Lower leg skin (tissue), 4 donors: ENCODE measurements around the gene ADAMTS6. TPM values are rescaled to one million over a fixed set of nuclear protein-coding genes. Genes with fewer than 3 reads are reported as not detected.
A peak's percentile ranks its signal among the peaks of the same experiment; 100 is the strongest.

Experiments
- DNase-seq, 2 donors: peaks; one replicate each; pipeline ENCODE4 v3.0.0-alpha.2; 2019; ENCODE audit warnings: low spot score in 2 of 2
- H3K4me3 ChIP-seq: fragments of 200-600 bp; sonication (generic); 2 replicates; pipeline ENCODE4 v1.5.1; 2017; ENCODE audit warnings: mild to moderate bottlenecking, low read depth; ENCODE audit not compliant: poor library complexity, severe bottlenecking
- CTCF ChIP-seq, 3 donors: fragments of 450-650 bp; IDR thresholded peaks; one replicate each; pipeline ENCODE4 v1.5.1; 2016; ENCODE audit warnings: antibody characterized with exemption in 3 of 3, mild to moderate bottlenecking in 3 of 3, moderate library complexity in 2 of 3
- POLR2A ChIP-seq, 2 donors: fragments of 450-650 bp; IDR thresholded peaks; one replicate each; pipeline ENCODE4 v1.6.1; 2016 to 2017; ENCODE audit warnings: antibody characterized with exemption in 2 of 2, mild to moderate bottlenecking in 1 of 2, moderate library complexity in 1 of 2
- WGBS, 2 donors: methylation state at CpG; one replicate each; pipeline ENCODE4 v1.1.5; 2018; 5-methylcytosine and 5-hydroxymethylcytosine counted together
- intact Hi-C: fragments of 100-400 bp; cut with DNase I; formaldehyde crosslinking; loops from one replicate; pipeline ENCODE4 v1.15.0; 2023; ENCODE audit warnings: low total_unique reads
- total RNA-seq, 4 donors: library from RNA; depleted of rRNA; stranded (reverse); fragments of >200 nt; gene quantifications; one replicate each; pipeline ENCODE4 v1.1.0, GENCODE V29; 2016

ADAMTS6 gene
- total RNA-seq, 4 donors from 2014 or later, result 0.42 to 1.1 (median 0.82) TPM

DNA sequence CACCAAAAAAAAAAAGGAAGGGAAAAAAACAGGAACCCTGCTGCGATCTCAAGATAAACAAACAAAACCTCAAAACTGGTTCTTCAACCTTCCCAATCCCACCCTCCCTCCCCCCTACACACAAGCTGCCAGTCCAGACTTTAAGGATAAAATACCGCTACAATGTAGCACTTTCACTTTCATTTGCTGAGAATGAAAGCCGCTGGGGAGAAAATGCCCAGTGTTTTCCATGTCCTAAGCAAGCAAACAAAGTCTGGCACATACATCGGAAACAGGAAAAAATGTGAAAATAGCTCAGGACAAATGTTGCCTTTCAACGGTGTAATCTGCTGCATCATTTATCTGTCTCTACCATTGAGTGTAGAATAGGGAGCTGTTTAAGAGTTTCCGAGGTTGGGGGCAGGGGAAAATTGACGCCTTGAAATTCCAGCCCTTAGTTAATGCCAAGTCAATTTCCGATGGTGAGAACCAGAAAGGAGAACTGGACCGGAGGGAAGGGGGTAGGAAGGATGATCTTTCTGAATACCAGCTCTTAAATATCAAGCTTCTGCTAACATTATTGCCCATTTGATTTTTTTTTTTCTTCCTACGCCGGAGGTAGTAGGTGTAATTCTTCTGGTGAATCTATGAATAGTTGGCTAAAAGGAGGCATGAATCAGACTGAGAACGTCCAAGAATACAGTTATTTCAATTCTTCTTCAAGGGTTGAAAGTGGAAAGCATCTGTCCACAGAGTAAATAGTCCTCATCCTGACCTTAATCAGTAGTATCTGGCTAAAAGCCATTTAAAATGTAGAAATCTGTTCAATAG, 1.2 kb upstream of the ADAMTS6 start:
- WGBS, 2 donors, result 0 to 1% methylated on average over 12 of the region's 12 CpGs
- H3K4me3 ChIP-seq, result peak overlapping the region; percentile 23
- intact Hi-C loops, result loop anchor here (10.0 kb wide), 1 partner anchor 678 kb away; no protein-coding TSS in a partner anchor
- no peak for DNase-seq
- TF ChIP-seq CTCF (IDR thresholded peaks at IDR 0.05) (no peak), POLR2A (IDR thresholded peaks at IDR 0.05) (no peak)

- peak overlapping the region; percentile 23 for H3K4me3 ChIP-seq
- DNase-seq, result no peak
- WGBS, 2 donors, result 0% methylated on average over 6 of the region's 6 CpGs
- TF ChIP-seq POLR2A (IDR thresholded peaks at IDR 0.05) (no peak), CTCF (IDR thresholded peaks at IDR 0.05) (no peak)
- intact Hi-C loops, result loop anchor here (10.0 kb wide), 1 partner anchor 678 kb away; no protein-coding TSS in a partner anchor
Observed at GRCh38 chr5:65482296-65482735, 596 bp upstream of the ADAMTS6 start.

- WGBS, 2 donors, result 1% methylated on average over 7 of the region's 7 CpGs
- intact Hi-C loops, result loop anchor here (10.0 kb wide), 1 partner anchor 676 kb away; no protein-coding TSS in a partner anchor
- no peak for DNase-seq
- TF ChIP-seq POLR2A (IDR thresholded peaks at IDR 0.05), result no peak
- no peak for TF ChIP-seq CTCF (IDR thresholded peaks at IDR 0.05)
- no peak overlapping the region for H3K4me3 ChIP-seq
Observed at GRCh38 chr5:65481171-65481581, 544 bp downstream of the ADAMTS6 start.

DNA sequence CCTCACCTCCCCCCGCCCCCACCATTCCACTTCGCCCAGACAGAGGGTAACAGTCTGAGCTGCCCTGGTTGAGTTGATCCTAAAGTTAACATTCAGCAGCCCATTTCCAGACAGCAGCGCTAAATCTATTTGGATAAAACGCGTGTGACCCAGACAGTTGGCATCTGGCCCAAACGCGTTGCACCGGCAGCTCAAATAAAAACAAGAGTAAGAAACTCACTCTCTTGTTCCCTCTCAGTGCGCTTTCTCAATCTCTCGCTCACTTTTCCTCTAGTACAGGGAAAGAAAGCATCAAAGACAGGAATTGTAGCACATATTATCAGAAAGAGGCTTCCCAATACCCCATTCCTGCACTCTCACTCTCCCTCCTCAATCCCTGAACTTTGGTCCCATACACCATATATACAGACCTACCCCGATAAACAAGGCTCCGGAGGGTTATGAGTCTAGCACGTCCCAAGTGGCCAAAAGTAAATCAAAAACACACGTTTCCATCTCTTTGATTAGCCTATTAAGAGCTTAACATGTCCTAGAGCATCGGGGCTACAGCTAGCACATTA, 1.3 kb downstream of the ADAMTS6 start:
- TF ChIP-seq CTCF (IDR thresholded peaks at IDR 0.05) (no peak), POLR2A (IDR thresholded peaks at IDR 0.05) (no peak)
- intact Hi-C loops, result loop anchor here (10.0 kb wide), 1 partner anchor 676 kb away; no protein-coding TSS in a partner anchor
- peak overlapping the region; percentile 4 for H3K4me3 ChIP-seq
- WGBS, 2 donors, result 0% methylated on average over 15 of the region's 15 CpGs
- peak; percentile 66 to 95 for DNase-seq

DNA sequence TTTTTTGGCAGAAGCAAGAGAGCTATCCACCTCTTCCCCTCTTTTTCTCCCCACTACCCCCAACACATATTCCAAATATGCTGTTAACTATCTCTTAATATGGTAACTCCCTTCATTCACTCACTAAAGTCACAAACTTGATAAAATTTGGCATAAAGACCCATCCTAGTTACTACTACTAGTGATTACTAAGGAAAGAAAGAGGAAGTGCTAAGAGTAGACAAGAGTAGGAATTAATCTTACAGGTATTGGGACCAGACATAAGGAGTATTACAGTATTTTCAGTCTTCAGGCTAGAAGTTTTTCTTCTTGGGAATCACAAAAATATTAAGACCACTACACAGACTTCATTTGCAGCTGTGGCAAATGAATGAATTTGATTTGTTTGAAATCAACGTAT, 2.2 kb downstream of the ADAMTS6 start:
- no peak for DNase-seq
- no peak for TF ChIP-seq CTCF (IDR thresholded peaks at IDR 0.05)
- TF ChIP-seq POLR2A (IDR thresholded peaks at IDR 0.05), result no peak
- no peak overlapping the region for H3K4me3 ChIP-seq
- 49 to 53% methylated on average over 1 of the region's 1 CpG for WGBS, 2 donors
- intact Hi-C loops, result no loop called here
